ENCODE data around the gene SMAD6. TPM values are rescaled to one million over a fixed set of nuclear protein-coding genes. Genes with fewer than 3 reads are reported as not detected.

SMAD6 gene
- total and polyA plus RNA-seq, 9 of the 15 experiments (the other 6 are each of a cell fraction or from before 2014, with no cell fraction given), result 0.10 to 15.5 (median 3.7) TPM

GRCh38 chr15:66803182-66803729 lies 101.2 kb downstream of the SMAD6 start (continued):
- no peak for TF ChIP-seq PURB (CRISPR knock-in tag; IDR thresholded peaks at IDR 0.05; ENCODE audit: low read depth)
- peak; percentile 99 for TF ChIP-seq ETV6 (IDR thresholded peaks at IDR 0.05; ENCODE audit: borderline replicate concordance in 1 of 2, low read depth in 2 of 2, low read length in 1 of 2)
- TF ChIP-seq ETV6 (CRISPR knock-in tag; IDR thresholded peaks at IDR 0.05; ENCODE audit: borderline replicate concordance), result no peak
- TF ChIP-seq ATF3 (IDR thresholded peaks at IDR 0.05), result peak; percentile 100
- TF ChIP-seq ATF3 (CRISPR knock-in tag; conservative IDR thresholded peaks at IDR 0.05), result peak; percentile 99
- no peak for TF ChIP-seq NCOA6 (IDR thresholded peaks at IDR 0.05)
- TF ChIP-seq ZBTB7A (IDR thresholded peaks at IDR 0.05; ENCODE audit: borderline replicate concordance, control insufficient read depth, low read depth, low read length), result no peak
- peak; percentile 87 for TF ChIP-seq CXXC5 (CRISPR knock-in tag; IDR thresholded peaks at IDR 0.05)
- TF ChIP-seq POLR3A (IDR thresholded peaks at IDR 0.05; ENCODE audit: borderline replicate concordance, extremely low read depth, insufficient read depth, insufficient read length), result no peak
- peak; percentile 17; the same call in 1 of the 2 replicates for TF ChIP-seq MAFK (IDR thresholded peaks at IDR 0.05; ENCODE audit: low read length)
- TF ChIP-seq ZBTB17 (CRISPR knock-in tag; IDR thresholded peaks at IDR 0.05), result 0 out of 2 replicates have a peak, but pooled peaks have one; percentile 51
- TF ChIP-seq NFATC3 (IDR thresholded peaks at IDR 0.05), result no peak
- no peak for TF ChIP-seq KLF13 (tag; IDR thresholded peaks at IDR 0.05; ENCODE audit: borderline replicate concordance, low read depth)
- peak; percentile 46; the same call in 1 of the 2 replicates for TF ChIP-seq NFE2 (IDR thresholded peaks at IDR 0.05; ENCODE audit: low read depth)
- no peak for TF ChIP-seq ZC3H8 (IDR thresholded peaks at IDR 0.05)
- peak; percentile 89 for TF ChIP-seq TEAD2 (tag; IDR thresholded peaks at IDR 0.05)
- TF ChIP-seq RAD51 (IDR thresholded peaks at IDR 0.05; ENCODE audit: borderline replicate concordance, low read depth), result 0 out of 2 replicates have a peak, but pooled peaks have one; percentile 14
- TF ChIP-seq HMG20B (CRISPR knock-in tag; IDR thresholded peaks at IDR 0.05), result no peak
- TF ChIP-seq SUPT5H (IDR thresholded peaks at IDR 0.05), result no peak
- peak in 1 of 2 experiments; percentile 22; a peak in 1 of 4 replicates for TF ChIP-seq RAD21 (CRISPR knock-in tag; conservative IDR thresholded peaks at IDR 0.05 in 1 of 2, IDR thresholded peaks at IDR 0.05 in 1 of 2)
- TF ChIP-seq RCOR1 (IDR thresholded peaks at IDR 0.05; ENCODE audit: borderline replicate concordance in 1 of 2, low read depth in 2 of 2, low read length in 2 of 2), result peak in 1 of 2 experiments; percentile 85; a peak in 2 of 4 replicates
- peak; percentile 59 for TF ChIP-seq CBFA2T3 (IDR thresholded peaks at IDR 0.05)
- peak; percentile 86; the same call in 1 of the 2 replicates for TF ChIP-seq TFAP4 (CRISPR knock-in tag; IDR thresholded peaks at IDR 0.05; ENCODE audit: borderline replicate concordance)
- TF ChIP-seq EP400 (IDR thresholded peaks at IDR 0.05), result peak; percentile 68; the same call in 1 of the 2 replicates
- TF ChIP-seq E2F8 (IDR thresholded peaks at IDR 0.05; ENCODE audit: low read depth, partially characterized antibody), result peak; percentile 53
- peak; percentile 93 for TF ChIP-seq ATF7 (IDR thresholded peaks at IDR 0.05)

Measured in K562 (cell line).